ENCODE results near the gene RDM1.

RDM1 gene

DNA sequence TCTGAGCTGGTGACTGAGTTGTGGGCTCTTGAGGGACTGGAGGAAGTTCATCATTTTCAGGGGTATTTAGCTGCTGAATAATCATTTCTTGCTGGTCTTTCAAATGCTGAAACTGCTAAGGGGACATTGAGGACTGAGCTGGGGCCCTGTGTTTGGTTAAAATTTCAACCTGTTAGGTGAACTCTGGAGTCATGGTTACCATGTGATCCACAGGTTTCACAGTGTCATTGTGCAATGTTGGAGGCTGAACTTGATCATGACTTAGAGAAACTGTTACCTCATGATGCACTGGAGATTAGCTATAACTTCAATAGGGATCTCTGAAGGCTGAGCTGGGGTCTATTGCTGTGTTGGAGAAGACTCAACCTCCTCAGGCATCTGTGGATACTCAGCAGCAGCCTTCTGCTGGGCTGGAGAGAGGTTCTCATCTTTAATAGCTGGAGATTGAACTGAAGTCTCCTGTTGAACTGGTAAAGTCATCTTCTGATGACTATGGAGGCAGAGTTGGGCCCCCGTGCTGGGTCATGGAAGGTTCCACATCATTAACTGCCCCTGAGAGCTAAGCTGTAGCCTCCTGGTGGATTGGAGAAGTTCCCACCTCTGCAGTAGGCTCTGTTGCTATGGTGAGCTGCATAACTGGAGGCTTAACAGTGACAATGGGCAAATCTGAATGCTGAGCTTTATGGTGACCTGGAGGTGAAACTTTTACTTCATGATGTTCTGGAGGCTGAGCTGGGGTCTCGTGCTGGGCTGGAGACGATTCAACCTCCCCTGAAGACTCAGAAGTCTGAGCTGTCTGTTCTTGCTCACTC lies 15.2 kb downstream of the RDM1 start:
- TF ChIP-seq GATA3 (IDR thresholded peaks at IDR 0.05; ENCODE audit: low read depth, low read length): no peak
- no peak for TF ChIP-seq GATA2 (IDR thresholded peaks at IDR 0.05; ENCODE audit: low read depth, low read length)

DNA sequence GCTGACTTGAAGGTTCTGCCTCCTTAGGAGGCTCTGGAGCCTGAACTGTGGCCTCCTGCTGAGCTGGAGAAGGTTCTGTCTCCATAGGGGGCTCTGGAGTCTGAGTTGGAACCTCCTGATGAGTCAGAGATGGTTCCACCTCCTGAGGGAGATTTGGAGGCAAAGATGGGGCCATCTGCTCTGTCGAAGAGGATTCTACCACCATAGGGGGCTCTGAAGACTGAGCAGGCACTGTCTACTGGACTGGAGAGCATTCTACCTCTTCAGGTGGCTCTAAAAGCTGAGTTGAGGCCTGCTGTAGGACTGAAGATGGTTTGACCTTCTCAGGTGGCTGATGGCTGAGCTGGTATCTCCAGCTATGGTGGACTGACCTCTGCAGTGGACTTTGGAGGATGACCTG lies 16.2 kb downstream of the RDM1 start:
- TF ChIP-seq GATA2 (IDR thresholded peaks at IDR 0.05; ENCODE audit: low read depth, low read length): no peak
- no peak for TF ChIP-seq GATA3 (IDR thresholded peaks at IDR 0.05; ENCODE audit: low read depth, low read length)

DNA sequence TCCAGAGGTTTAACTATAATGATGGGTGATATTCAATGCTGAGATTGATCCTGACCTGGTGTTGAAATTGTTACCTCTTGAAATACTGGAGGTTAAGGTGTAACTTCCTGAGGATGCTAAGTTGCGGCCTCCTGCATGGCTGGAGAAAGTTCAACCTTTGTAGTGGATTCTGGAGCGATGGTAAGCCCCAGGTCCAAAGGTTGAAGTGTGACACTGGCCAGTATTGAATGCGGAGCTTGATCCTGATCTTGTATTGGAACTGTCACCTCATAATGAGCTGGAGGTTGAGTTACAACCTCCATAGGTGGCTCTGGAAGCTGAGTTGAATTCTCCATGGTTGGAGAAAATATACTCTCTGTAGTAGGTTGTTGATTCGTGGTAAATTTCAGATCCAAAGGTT lies 17.0 kb downstream of the RDM1 start:
- no peak for TF ChIP-seq GATA2 (IDR thresholded peaks at IDR 0.05; ENCODE audit: low read depth, low read length)
- no peak for TF ChIP-seq GATA3 (IDR thresholded peaks at IDR 0.05; ENCODE audit: low read depth, low read length)

DNA sequence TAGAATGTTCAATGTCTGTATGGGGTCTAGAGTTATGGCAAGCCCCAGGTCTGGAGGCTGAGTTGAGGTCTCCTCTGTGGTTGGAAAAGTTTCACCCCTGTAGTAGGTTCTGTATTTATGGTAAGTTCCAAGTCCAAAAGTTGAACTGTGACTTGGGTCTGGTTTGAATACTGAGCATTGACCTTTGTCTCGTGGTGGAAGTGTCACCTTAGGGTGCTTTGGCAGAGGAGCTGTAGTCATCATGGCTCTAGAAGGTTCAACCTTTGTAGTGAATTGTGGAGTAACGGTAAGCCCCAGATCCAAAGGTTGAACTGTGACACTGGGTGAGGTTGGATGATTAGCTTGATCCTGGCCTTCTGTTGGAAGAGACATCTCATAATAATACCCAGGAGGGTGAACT lies 17.6 kb downstream of the RDM1 start:
- TF ChIP-seq GATA2 (IDR thresholded peaks at IDR 0.05; ENCODE audit: low read depth, low read length) (no peak), GATA3 (IDR thresholded peaks at IDR 0.05; ENCODE audit: low read depth, low read length) (no peak)

DNA sequence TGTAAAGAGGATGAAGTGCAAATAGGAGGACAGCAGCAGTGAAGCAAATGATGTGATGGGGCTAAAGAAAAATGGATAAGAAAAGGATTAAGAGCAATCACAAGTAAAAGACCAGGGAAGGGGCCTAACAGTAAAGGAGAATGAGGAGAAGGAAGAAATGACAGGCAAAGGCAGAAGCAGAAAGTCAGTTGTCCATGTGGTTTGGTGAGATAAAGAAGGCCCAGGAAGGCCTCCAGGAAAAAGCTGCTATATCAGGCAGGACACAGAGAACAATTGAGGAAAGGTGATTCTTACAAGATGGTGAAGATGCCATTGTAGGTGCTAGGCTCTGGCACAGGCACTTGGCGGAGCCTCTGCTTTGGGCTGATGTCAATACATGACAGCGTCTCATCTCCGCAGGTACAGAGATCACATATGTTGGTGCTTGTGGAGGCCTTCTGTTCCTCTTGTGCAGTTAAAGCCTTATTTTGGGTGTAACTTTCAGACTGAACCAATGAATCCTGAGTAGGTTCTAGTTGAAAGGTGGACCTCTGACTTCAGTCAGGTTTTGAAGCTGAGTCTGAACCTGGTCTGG lies 18.1 kb downstream of the RDM1 start:
- TF ChIP-seq GATA3 (IDR thresholded peaks at IDR 0.05; ENCODE audit: low read depth, low read length) (no peak), GATA2 (IDR thresholded peaks at IDR 0.05; ENCODE audit: low read depth, low read length) (no peak)

DNA sequence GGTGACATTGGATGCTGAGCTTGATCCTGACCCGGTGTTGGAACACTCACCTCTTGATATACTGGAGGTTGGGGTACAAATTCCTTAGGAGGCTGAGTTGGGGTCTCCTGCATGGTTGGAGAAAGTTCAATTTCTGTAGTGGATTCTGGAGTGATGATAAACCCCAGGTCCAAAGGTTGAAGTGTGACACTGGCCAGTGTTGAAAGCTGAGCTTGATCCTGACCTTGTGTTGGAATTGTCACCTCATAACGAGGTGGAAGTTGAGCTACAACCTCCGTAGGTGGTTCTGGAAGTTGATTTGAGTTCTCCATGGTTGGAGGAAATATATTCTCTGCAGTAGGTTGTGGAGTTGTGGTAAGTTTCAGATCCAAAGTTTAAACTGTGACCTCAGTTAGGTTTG lies 21.2 kb downstream of the RDM1 start:
- TF ChIP-seq GATA2 (IDR thresholded peaks at IDR 0.05; ENCODE audit: low read depth, low read length) (no peak), GATA3 (IDR thresholded peaks at IDR 0.05; ENCODE audit: low read depth, low read length) (no peak)

DNA sequence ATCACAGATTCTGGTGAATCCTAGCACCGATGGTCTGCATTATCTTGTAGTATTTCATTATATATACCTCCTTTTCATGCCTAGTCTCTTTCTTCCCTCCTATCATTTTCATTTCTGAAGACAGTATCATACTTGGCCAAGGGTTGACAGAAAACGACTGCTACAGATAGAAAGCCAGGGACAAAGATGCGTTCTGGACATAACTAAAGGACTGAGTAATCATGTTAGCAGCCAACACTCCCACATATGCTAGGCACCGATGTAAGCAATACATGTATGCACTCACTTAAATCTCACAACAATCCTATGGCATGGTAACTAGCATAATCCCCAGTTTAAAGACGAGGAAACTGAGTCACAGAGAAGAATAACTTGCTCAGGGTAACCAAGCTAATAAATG lies 22.9 kb downstream of the RDM1 start:
- TF ChIP-seq GATA2 (IDR thresholded peaks at IDR 0.05; ENCODE audit: low read depth, low read length) (no peak), GATA3 (IDR thresholded peaks at IDR 0.05; ENCODE audit: low read depth, low read length) (no peak)

DNA sequence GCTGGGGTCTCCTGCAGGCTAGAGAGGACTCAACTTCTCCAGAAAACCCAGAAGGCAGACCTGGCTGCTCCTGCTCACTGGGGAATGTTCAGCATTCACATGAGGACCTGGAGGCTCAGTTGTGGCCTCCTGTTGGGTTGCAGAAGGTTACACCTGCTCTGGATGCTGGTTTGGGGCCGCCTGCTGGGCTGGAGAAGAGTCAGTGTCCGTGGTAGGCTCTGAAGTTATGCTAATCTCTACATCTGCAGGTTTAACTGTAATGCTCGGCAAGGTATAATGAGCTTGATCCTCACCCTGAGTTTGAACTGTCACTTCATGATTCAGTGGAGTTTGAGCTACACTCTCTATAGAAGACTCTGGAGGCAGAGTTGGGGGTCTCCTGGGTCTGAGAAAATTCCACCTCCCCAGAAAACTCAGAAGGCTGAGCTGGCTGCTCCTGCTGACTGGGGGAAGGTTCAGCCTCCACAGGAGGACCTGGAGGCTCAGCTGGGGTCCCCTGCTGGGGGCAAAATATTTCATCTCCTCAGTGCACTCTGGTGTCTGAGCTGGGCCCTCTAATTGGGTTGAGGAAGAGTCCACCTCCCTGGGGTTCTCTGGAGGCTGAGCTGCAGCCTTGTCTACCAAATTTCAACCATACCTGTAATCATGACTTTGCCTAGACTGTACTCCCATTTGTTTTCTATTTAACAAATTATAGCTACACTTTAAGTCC lies 23.5 kb downstream of the RDM1 start:
- no peak for TF ChIP-seq GATA2 (IDR thresholded peaks at IDR 0.05; ENCODE audit: low read depth, low read length)
- no peak for TF ChIP-seq GATA3 (IDR thresholded peaks at IDR 0.05; ENCODE audit: low read depth, low read length)

DNA sequence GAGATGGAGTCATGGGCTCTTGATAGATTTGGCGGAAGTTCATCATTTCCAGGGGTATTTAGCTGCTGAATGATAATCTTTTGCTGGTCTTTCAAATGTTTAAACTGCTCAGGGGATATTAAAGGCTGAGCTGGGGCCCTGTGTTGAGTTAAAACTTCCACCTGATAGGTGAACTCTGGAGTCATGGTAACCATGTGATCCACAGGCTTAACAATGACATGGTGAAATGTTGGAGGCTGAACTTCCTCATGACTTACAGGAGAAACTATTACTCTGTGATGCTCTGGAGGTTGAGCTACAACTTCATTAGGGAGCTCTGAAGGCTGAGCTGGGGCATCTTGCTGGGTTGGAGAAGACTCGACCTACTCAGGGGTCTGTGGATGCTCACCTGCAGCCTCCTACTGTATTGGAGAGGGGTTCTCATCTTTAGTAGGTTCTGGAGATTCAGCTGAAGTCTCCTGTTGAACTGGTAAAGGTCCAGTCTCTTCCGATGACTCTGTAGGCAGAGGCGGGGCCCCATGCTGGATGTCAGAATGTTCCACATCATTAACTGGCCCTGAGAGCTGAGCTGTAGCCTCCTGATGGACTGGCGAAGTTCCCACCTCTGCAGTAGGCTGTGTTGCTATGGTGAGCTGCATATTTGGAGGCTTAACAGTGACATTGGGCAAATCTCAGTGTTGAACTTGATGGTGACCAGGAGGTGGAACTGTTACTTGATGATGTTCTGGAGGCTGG lies 24.2 kb downstream of the RDM1 start:
- TF ChIP-seq GATA3 (IDR thresholded peaks at IDR 0.05; ENCODE audit: low read depth, low read length) (no peak), GATA2 (IDR thresholded peaks at IDR 0.05; ENCODE audit: low read depth, low read length) (no peak)

DNA sequence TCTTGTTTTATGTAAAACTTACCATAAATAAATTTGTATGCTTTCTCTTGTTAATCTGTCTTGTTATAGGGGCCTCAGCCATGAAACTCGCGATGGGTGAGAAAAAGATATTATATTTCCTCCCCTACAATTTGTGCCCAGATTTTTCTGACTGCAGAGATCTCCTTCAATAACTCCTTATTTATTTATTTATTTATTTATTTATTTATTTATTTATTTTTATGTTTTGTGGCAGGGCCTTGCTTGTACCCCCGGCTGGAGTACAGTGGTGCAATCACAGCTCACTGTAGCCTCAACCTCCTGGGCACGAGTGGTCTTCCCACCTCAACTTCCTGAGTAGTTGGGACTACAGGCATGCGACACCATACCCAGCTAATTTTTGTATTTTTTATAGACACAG lies 27.1 kb downstream of the RDM1 start:
- TF ChIP-seq GATA2 (IDR thresholded peaks at IDR 0.05; ENCODE audit: low read depth, low read length) (no peak), GATA3 (IDR thresholded peaks at IDR 0.05; ENCODE audit: low read depth, low read length) (no peak)

DNA sequence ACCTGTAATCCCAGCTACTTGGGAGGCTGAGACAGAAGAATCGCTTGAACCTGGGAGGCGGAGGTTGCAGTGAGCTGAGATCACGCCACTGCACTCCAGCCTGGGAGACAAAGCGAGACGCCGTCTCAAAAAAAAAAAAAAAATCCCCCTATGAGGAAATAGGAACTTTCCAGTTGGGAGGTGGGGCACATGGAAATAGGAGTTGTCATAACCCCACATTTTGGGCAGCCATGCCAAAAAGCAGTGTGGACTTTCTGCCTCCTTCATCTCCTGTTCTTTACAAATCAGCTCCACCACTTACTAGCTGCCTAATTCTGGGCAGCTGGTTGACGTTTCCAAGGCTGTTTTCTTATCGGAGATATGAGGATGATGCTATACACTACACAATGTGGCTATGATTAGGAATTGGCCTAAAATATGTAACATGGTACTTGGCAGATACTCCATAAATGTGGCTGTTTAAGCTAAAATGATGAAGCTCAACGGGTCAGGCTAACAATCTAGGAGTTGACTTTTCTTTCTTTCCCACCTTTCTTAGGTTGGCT lies 28.9 kb downstream of the RDM1 start:
- TF ChIP-seq GATA3 (IDR thresholded peaks at IDR 0.05; ENCODE audit: low read depth, low read length): no peak
- no peak for TF ChIP-seq GATA2 (IDR thresholded peaks at IDR 0.05; ENCODE audit: low read depth, low read length)

DNA sequence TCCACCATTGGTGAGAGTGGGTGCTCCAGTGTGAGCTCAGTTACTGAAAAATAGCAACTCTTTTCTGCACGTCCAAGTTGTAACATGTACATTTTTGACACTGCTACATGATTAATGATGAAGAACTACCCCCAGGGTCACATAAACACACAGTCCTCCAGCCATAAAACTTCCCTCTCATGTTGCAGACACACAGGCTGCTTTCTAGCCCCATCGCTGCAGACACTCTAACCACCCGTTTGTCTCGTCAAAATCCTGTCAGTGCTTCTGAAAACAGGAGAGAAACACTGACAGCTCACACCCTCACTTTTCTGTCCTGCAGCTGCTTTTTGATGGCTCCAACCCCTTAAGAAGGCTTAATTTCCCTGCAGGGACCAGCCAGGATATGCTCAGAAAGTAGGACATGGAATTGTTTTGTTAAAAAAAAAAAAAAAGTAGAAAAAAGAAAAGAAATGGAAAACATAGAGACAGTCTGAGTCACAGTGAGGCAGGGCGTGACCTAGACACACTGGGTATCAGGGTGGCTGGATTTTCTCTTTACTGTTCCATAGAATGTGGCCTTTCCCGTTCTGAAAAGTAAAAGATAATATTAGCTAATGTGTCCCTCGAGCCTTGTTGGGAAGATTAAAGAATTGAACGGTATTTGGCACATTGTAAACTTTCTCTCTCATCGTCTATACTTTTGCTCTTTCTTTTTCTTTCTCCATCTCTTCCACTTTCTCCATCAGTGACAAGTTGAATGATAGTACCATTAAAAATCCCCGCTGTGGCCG lies 29.7 kb downstream of the RDM1 start:
- no peak for TF ChIP-seq GATA2 (IDR thresholded peaks at IDR 0.05; ENCODE audit: low read depth, low read length)
- TF ChIP-seq GATA3 (IDR thresholded peaks at IDR 0.05; ENCODE audit: low read depth, low read length): no peak

DNA sequence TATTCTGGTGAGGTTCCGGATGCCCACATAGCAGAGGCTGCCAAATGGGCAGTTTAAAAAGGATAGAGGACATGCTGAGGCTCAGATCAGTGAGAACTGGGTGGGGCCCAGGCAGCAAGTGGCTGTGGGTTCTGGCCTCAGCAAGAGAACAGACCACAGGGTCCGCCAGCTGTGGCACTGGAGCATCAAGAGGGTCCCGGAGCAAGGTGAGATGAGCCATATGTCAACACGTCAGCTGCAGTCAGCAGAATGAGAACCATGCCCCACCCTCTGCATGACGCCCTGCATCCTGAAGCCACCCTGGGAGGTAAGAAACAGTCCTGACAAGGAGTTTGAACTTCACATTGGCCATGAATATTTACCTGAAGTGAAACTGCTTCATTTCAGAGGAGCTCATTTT lies 30.3 kb downstream of the RDM1 start:
- TF ChIP-seq GATA2 (IDR thresholded peaks at IDR 0.05; ENCODE audit: low read depth, low read length) (no peak), GATA3 (IDR thresholded peaks at IDR 0.05; ENCODE audit: low read depth, low read length) (no peak)

Data from SH-SY5Y (cell line).